ENCODE data around the gene MAOA.
"Not testable (repeated sequence)": the region's sequence is repeated elsewhere in the genome, so short reads cannot be mapped to it uniquely, and the experiment has no call there.

MAOA gene

DNA sequence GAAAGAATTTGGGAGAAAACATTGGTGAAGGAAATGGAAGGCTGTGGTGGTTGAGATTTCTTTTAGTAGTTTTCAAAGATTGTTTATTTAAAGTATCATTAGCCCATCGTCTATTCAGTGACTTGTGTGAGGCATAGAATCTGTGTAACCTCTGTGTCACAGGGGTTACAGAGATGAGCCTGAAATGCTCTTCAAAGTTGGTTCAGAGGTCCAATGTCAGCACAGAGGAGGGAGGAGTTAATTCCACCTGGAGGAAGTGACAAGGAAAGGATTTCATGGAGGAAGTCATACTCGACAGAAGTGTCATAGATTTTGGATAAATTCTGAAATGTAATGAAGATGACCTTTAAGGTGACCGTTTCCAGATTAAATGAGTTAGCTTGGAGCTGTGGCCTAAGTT is 8.2 kb downstream of the MAOA start:
- DNase-seq = no peak

DNA sequence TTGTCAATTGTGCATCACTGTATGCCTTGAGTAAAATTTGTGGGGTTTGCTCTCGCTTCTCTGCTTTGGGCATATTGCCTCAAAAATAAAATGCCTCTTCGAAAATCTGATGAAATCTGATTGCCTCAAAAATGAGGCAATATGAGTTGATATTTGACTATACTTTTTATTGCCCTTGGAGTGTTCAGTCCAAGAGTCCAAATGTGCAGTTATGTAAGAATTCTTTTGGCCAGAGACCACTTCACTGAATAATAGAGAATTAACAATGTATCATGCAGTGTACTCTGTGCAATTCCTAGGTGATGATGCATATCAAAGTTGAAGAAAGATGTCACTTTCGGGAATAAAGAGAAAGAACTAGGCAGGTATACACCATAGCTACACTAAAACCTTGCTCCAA is 8.6 kb downstream of the MAOA start:
- no peak for DNase-seq

DNA sequence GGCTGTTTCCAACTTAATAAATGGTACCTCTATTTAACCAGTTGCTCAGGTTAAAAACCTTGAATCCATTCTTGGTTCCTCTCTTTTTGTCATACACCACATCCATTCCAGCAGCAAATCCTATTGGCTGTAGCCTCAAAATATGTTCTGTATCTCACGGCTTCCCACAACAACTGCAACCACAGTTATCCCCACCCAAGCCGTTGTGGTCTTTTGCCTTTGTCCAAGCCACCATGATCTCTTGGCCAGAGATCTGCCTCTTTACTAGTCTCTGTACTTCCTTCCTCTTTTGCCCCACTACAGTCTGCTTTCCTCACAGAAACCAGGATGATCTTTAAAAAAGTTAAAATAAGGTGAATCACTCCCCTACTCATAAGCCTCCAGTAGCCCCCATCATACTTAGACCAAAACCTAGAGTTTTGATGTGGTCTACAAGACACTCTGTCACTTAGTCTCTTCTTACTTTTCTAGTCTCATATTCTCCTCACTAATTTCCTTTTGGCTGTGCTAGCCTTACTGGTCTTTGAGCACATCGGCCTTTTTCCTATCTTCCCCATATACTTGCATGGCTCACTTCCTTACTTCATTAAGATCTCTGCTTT is 10.3 kb downstream of the MAOA start:
- no peak for DNase-seq

- not testable (repeated sequence) for DNase-seq
Observed at GRCh38 chrX:43675965-43676628, 20.0 kb downstream of the MAOA start.

GRCh38 chrX:43676971-43677572 is 21.0 kb downstream of the MAOA start:
- DNase-seq = no peak

- no peak for DNase-seq
Observed at GRCh38 chrX:43677993-43678392, 21.9 kb downstream of the MAOA start.

DNA sequence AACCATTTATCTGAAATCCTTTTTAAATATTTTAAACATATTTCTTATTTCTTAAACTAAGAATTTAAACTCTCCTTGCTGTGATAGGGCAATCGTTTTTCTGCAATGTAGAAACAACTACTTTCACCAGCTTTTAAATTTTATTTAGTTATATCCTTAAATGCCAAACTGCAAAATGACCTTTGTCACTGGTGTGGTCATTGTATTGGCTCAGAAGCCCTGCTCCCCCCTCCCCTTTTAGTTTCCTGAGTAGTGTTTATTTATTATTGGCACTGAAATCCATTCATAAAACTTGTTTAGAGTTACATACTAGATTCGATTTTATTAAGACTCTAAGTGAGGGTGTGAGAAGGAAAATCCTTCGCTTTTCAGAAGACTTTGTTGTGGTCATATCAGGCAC is 23.0 kb downstream of the MAOA start:
- no peak for DNase-seq

- DNase-seq = no peak
Observed at GRCh38 chrX:43679778-43680177, 23.7 kb downstream of the MAOA start.

DNA sequence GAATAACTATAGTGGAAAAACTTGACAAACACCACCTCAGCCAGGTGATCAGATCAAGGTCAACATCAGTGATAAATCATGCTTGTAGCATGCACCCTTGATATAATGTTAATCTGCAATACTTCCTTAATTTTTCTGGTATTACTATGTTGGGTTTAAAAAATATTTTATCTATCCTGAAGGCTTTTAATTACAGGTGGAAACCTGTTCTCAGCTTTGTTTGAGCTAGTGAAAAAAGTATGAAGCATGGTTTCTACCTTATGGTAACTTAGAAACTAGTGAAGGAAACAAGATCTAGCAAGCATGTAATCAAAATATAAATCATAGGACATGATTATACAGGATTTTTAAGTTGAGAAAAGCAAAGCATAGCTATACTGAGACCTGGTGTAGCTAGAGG is 26.6 kb downstream of the MAOA start:
- DNase-seq = no peak

- no peak for DNase-seq
Observed at GRCh38 chrX:43685221-43685620, 29.1 kb downstream of the MAOA start.

DNA sequence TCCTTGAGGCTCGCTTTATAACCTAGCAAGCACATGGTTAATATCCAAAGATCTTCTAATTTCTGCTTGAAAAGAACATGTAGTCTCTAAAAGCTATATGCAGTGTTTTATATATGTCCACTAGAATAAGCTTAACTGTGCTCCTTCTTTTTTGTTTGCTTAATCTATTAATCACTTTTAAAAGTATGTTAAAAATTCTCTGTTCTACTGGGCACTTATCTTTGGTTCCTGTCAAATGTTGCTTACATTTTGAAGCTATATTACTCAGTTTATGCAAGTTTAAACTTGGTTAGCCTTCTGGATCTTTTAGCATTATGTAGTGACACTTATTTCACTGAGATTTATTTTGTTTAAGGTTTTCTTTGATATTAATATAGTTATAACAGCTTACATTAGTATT is 32.5 kb downstream of the MAOA start:
- no peak for DNase-seq

- no peak for DNase-seq
Observed at GRCh38 chrX:43693602-43694406, 37.7 kb downstream of the MAOA start.

DNA sequence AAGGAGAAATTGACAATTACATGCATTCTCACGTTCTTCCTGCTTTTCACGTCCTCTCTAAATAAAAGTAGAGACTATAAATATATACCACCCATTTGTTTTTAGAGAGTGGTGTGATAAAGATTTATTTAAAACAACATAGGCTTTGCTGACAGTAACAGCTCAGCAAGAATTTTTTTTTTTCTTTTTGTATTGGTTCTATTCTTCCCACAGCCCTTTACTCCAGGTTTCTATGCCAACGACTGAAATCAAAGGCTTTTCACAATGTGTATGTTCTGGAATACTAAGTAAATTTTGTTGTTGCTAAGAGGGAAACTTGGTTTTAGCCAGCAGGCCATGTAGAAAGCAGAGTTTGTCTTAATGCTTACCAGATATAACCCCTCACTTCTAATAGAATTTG is 43.4 kb downstream of the MAOA start:
- no peak for DNase-seq

DNA sequence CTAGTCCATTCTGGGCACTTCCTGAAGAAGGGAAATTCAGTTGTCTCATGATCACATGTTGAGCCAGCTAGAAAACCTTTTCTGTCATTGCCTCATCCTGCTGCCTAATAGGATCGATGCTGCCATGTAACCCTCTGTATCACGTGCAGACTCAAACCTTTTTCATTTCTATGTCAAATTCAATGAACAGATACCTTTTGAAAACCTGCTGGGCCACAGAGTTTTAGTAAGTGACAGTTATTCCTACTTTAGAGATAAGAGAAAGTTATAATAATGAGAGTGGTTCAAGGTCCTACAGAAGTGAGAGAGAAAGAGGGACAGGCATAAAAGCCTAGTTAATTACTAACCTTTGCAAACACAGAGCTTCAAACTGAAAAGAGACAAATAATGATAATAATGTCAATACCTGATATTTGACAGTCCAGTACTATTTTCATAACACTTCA is 46.0 kb downstream of the MAOA start:
- DNase-seq = no peak

DNA sequence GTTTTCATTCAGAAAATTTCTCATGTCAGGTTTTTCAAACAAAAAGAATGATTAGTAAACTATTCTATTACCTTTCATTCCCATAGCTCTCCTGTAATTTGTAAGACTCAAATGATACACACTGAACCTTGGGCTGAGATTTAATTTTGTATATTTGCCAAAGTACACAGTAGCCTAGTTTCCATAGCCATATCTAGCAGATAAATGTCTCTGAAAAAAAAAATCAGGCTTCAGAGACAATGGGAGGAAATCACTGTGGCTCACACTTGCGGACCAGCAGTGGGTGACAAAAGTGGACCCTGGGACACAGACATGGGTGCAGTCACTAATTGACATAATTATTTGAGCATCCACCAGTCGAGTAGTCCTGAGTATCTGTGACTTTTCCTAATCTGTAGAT is 46.6 kb downstream of the MAOA start:
- DNase-seq = no peak

GRCh38 chrX:43703211-43703791 is 47.2 kb downstream of the MAOA start:
- DNase-seq = no peak

DNA sequence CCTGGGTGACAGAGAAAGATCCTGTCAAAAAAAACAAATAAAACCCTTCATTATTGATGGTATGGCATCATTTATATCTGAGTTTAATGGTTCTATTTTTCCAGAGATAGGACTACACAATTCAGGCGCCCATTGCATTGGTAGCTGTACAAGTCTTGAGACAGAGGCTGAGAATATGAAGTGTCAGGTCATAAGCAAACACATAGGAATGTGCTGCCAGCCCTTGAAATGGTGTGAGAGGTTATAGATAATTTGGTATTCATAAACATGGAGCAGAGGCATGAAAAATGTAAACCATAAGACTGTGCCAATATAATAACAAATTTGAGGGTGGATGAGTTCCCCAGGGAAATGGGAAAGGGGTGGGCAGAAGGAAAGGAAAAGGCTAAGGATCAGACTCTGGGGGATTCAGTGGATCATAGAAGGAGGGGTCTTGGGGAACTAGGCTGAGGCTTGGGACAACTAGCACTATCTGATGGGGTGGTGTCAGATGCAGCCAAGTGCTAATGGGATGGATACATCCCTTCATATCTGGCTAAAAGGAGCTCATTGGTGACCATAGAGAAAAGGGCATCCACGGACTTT is 50.8 kb downstream of the MAOA start:
- no peak for DNase-seq

DNA sequence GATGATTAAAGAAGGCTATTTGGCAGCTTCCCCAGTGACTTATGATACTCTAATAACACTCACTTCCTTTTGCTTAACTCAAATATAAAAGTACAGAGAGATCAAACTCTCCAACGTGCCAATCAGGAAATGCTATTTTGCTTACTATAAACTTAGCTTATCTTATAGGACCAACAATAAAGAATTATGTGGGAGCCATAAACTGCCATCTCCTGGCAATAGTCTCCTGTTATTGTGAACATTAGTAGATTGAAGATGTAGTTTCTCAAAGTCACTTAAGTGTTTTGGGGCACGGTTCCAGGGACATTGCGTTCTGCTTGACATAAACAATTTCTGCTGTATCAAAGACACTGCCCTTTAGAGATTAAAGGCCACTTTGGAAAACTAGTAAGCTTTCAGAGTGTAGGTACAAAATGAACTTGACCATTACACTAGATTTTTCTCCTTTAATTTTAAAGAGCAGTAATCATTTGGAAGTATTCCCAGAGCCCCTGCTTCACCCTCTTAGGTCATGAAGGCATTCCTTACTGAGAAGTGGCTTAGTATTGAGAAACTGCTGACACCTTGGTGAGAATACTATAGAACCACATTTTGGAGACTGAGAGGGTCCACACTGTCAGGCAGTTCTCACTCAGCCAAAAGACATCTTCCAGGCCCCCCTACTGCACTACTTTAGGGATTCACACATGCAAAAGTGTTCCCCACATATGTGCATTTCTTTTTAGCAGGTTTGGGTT is 51.9 kb downstream of the MAOA start:
- DNase-seq = no peak

DNA sequence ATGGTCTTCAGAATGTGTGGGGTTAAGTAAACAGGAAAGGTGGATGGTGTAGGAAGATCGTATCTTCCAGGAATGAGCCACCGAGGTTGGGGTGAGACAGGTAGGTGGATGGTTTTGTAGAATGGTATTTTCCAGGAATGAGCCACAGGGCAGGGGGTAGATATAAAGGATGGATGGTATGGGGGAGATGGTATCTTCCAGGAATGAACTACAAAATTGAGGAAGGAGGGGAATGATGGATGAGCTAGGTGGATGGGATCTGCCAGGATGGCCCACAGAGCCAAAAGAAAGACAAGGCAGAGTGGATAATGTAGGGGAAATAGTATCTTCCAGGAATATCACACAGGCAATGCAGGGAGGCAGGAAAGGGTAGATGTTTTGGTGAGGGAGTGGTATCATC is 60.0 kb downstream of the MAOA start:
- DNase-seq = no peak

- DNase-seq = no peak
Observed at GRCh38 chrX:43716696-43717095, 60.6 kb downstream of the MAOA start.

- no peak for DNase-seq
Observed at GRCh38 chrX:43717161-43717560, 61.1 kb downstream of the MAOA start.

GRCh38 chrX:43718081-43718480 is 62.0 kb downstream of the MAOA start:
- DNase-seq = no peak
